Measurements from ENCODE around the gene ITSN2. TPM values are rescaled to one million over a fixed set of nuclear protein-coding genes. Genes with fewer than 3 reads are reported as not detected.
"Not testable (repeated sequence)": the region's sequence is repeated elsewhere in the genome, so short reads cannot be mapped to it uniquely, and the experiment has no call there.

ITSN2 gene
- total and polyA plus RNA-seq, 11 donors, result 19.3 to 55.0 (median 37.4) TPM

- peaks cover 0 to 42% (median 33%) of the 10 kb centered on the region in 9 donors for H3K36me3 ChIP-seq
- H3K4me1 ChIP-seq, result peaks cover 0 to 11% (median 3%) of the 10 kb centered on the region in 12 donors
- H3K9me3 ChIP-seq, result peaks cover 0 to 5% (median 0%) of the 10 kb centered on the region in 12 donors
- peak in 3 of 4 donors; percentile 31 to 51 (median 44) for ATAC-seq
- no peak for DNase-seq
- 94 to 98% (median 97%) methylated on average over 3 of the region's 3 CpGs for WGBS, 4 donors
- H3K4me3 ChIP-seq, result no peak overlapping the region
- H3K27me3 ChIP-seq, result no peaks in the 10 kb centered on the region
- no peak for TF ChIP-seq CTCF (IDR thresholded peaks at IDR 0.05)
- TF ChIP-seq POLR2A (IDR thresholded peaks at IDR 0.05), result no peak
- no peak overlapping the region for H3K27ac ChIP-seq
- intact Hi-C loops (cut with DNase I), result no loop called here
Observed at GRCh38 chr2:24200799-24201198, 159.5 kb downstream of the ITSN2 start.

GRCh38 chr2:24199968-24200590 lies 160.3 kb downstream of the ITSN2 start:
- intact Hi-C loops (cut with DNase I), result no loop called here
- WGBS, 4 donors, result 74 to 77% (median 75%) methylated on average over 12 of the region's 12 CpGs
- H3K9me3 ChIP-seq, result peaks cover 0 to 5% (median 0%) of the 10 kb centered on the region in 12 donors
- no peak overlapping the region for H3K27ac ChIP-seq
- no peaks in the 10 kb centered on the region for H3K27me3 ChIP-seq
- H3K4me3 ChIP-seq, result no peak overlapping the region
- H3K4me1 ChIP-seq, result peaks cover 0 to 11% (median 3%) of the 10 kb centered on the region in 12 donors
- H3K36me3 ChIP-seq, result peaks cover 0 to 35% (median 26%) of the 10 kb centered on the region in 9 donors
- ATAC-seq (peak; percentile 64 to 78 (median 72)), DNase-seq (no peak)
- TF ChIP-seq CTCF (IDR thresholded peaks at IDR 0.05) (no peak), POLR2A (IDR thresholded peaks at IDR 0.05) (no peak)

- ATAC-seq; H3K4me3 ChIP-seq; DNase-seq; H3K36me3 ChIP-seq; H3K9me3 ChIP-seq; intact Hi-C loops (cut with DNase I); H3K27ac ChIP-seq; H3K27me3 ChIP-seq: not testable (repeated sequence)
- H3K4me1 ChIP-seq, result peaks cover 0 to 11% (median 3%) of the 10 kb centered on the region in 12 donors
- 91 to 100% (median 94%) methylated on average over 1 of the region's 1 CpG; no CpG with 5 or more reads in 1 of the 4 donors for whole genome bisulfite sequencing, 4 donors
Observed at GRCh38 chr2:24197213-24197612, 163.1 kb downstream of the ITSN2 start.

- WGBS, 4 donors, result 62 to 69% (median 65%) methylated on average over 5 of the region's 5 CpGs
- intact Hi-C loops (cut with DNase I), result no loop called here
Observed at GRCh38 chr2:24191848-24192247, 168.5 kb downstream of the ITSN2 start.

More at GRCh38 chr2:24191848-24192247, 168.5 kb downstream of the ITSN2 start:
- Histone ChIP-seq H3K4me3 (no peak overlapping the region), H3K36me3 (no peaks in the 10 kb centered on the region), H3K27me3 (no peaks in the 10 kb centered on the region), H3K9me3 (peaks cover 0 to 7% (median 0%) of the 10 kb centered on the region in 12 donors), H3K27ac (no peak overlapping the region), H3K4me1 (no peaks in the 10 kb centered on the region)
- DNase-seq (no peak), ATAC-seq (no peak)
- TF ChIP-seq POLR2A (IDR thresholded peaks at IDR 0.05) (no peak), CTCF (IDR thresholded peaks at IDR 0.05) (no peak)
